HCT116 (cell line): Measurements from ENCODE around the gene NUMA1. TPM values are rescaled to one million over a fixed set of nuclear protein-coding genes. Genes with fewer than 3 reads are reported as not detected.

Source experiments
- ATAC-seq: fragments of 200-7000 bp; cut with Tn5 transposase; 2 replicates; pipeline ENCODE4 v1.9.1; 2020; ENCODE audit warnings: mild to moderate bottlenecking, moderate library complexity
- BruUV-seq: library from RNA; stranded (reverse); fragments of 400-500 nt; replicated peaks from 2 replicates; lab custom pipeline; 2021; lab: Mats Ljungman, UMichigan
- CTCF ChIA-PET: fragments of 300-600 bp; sonication (Branson Sonifier 250); formaldehyde crosslinking; loops from one replicate; lab custom pipeline; 2021; ENCODE audit warnings: antibody characterized with exemption; lab: Charles Lee
- POLR2A ChIA-PET: fragments of 300-600, 350-600 bp; sonication (Branson Sonifier 250); formaldehyde crosslinking; loops from one replicate; lab custom pipeline; 2021; ENCODE audit warnings: antibody characterized with exemption; lab: Charles Lee
- RAD21 ChIA-PET, 2 experiments: fragments of 300-600 bp; sonication (Branson Sonifier 250); formaldehyde crosslinking; loops; one replicate each; lab custom pipeline; 2023; ENCODE audit warnings: low total read pairs in 2 of 2; ENCODE audit not compliant: uncharacterized antibody in 2 of 2, unreplicated experiment in 2 of 2, low non-redundant PET in 1 of 2; lab: Charles Lee
- DNase-seq: peaks from one replicate; pipeline ENCODE4 v3.0.0-alpha.2; 2010; ENCODE audit warnings: low read depth, low spot score
- H2AFZ ChIP-seq: fragments of 200-600 bp; shearing (Covaris generic), sonication (generic); 2 replicates; pipeline ENCODE4 v1.6.1; 2017; ENCODE audit warnings: low read depth, mixed run types, mixed read lengths, antibody characterized with exemption, low read length; ENCODE audit not compliant: poor library complexity, severe bottlenecking
- H3K27ac ChIP-seq: 2 replicates; pipeline ENCODE4 v1.5.1; 2012; ENCODE audit warnings: low read depth, low read length
- H3K27me3 ChIP-seq: fragments of 200-600 bp; sonication (generic); 2 replicates; pipeline ENCODE4 v1.6.1; 2016; ENCODE audit warnings: mixed run types, low read length, mixed read lengths; ENCODE audit not compliant: insufficient read depth
- H3K36me3 ChIP-seq, 2 experiments: fragments of 200-500 bp in 1 of 2; fragments of 200-600 bp in 1 of 2; sonication (Bioruptor generic) in 1 of 2; sonication (generic) in 1 of 2; 2 replicates each; pipeline versions ENCODE4 v1.5.1 to v1.6.1; 2014 to 2016; ENCODE audit warnings: low read length in 2 of 2, inconsistent platforms in 1 of 2, mixed read lengths in 1 of 2, mixed run types in 1 of 2; ENCODE audit not compliant: insufficient read depth in 2 of 2, control insufficient read depth in 1 of 2
- H3K4me1 ChIP-seq, 2 experiments: fragments of 200-600 bp in 1 of 2; sonication (generic) in 1 of 2; 2 replicates each; pipeline versions ENCODE4 v1.5.1 to v1.6.1; 2012 to 2017; ENCODE audit warnings: low read length in 2 of 2, inconsistent platforms in 1 of 2, mild to moderate bottlenecking in 1 of 2, mixed read lengths in 1 of 2, mixed run types in 1 of 2, moderate library complexity in 1 of 2; ENCODE audit not compliant: insufficient read depth in 2 of 2, control insufficient read depth in 1 of 2
- H3K4me2 ChIP-seq: fragments of 200-600 bp; sonication (generic); 2 replicates; pipeline ENCODE4 v1.6.1; 2017; ENCODE audit warnings: mixed run types, low read length, mixed read lengths
- H3K4me3 ChIP-seq, 2 experiments: fragments of 200-600 bp in 1 of 2; sonication (generic) in 1 of 2; replicated peaks in 1 of 2; 2 replicates each; pipeline ENCODE4 v1.5.1; 2011 to 2016; ENCODE audit warnings: low read length in 2 of 2, control low read depth in 1 of 2, low read depth in 1 of 2, mild to moderate bottlenecking in 1 of 2, mixed read lengths in 1 of 2, mixed run types in 1 of 2
- H3K79me2 ChIP-seq: fragments of 200-600 bp; sonication (generic); 2 replicates; pipeline ENCODE4 v1.6.1; 2017; ENCODE audit warnings: mild to moderate bottlenecking, mixed run types, low read length, moderate library complexity, mixed read lengths; ENCODE audit not compliant: insufficient read depth
- H3K9ac ChIP-seq: fragments of 200-600 bp; sonication (generic); 2 replicates; pipeline ENCODE4 v1.6.1; 2016; ENCODE audit warnings: low read length, mixed read lengths
- H3K9me2 ChIP-seq: fragments of 200-600 bp; sonication (generic), shearing (Covaris generic); 2 replicates; pipeline ENCODE4 v1.6.1; 2017; ENCODE audit warnings: mixed run types, mild to moderate bottlenecking, moderate library complexity; ENCODE audit not compliant: insufficient read depth
- H3K9me3 ChIP-seq, 2 experiments: fragments of 200-500 bp in 1 of 2; fragments of 200-600 bp in 1 of 2; sonication (Bioruptor generic) in 1 of 2; sonication (generic) in 1 of 2; 2 replicates each; pipeline ENCODE4 v1.6.1; 2014 to 2017; ENCODE audit warnings: low read length in 2 of 2, mixed read lengths in 2 of 2, inconsistent platforms in 1 of 2, low read depth in 1 of 2, mild to moderate bottlenecking in 1 of 2, mixed run types in 1 of 2, moderate library complexity in 1 of 2; ENCODE audit not compliant: control insufficient read depth in 1 of 2, insufficient read depth in 1 of 2
- H4K20me1 ChIP-seq: fragments of 200-600 bp; sonication (generic), shearing (Covaris generic); 2 replicates; pipeline ENCODE4 v1.6.1; 2017; ENCODE audit warnings: mixed run types, mild to moderate bottlenecking, moderate library complexity; ENCODE audit not compliant: insufficient read depth
- CBX3 ChIP-seq: IDR thresholded peaks from 2 replicates; pipeline ENCODE4 v1.6.1; 2012; ENCODE audit warnings: low read depth
- CEBPB ChIP-seq: IDR thresholded peaks from 2 replicates; pipeline ENCODE4 v1.6.1; 2012; ENCODE audit warnings: low read depth
- EGR1 ChIP-seq: IDR thresholded peaks from 2 replicates; pipeline ENCODE4 v1.6.1; 2012; ENCODE audit warnings: low read depth
- ELF1 ChIP-seq: IDR thresholded peaks from 2 replicates; pipeline ENCODE4 v1.6.1; 2012; ENCODE audit warnings: low read depth, borderline replicate concordance
- EZH2 ChIP-seq: fragments of 200-600 bp; sonication (generic); IDR thresholded peaks from 2 replicates; pipeline ENCODE4 v1.6.1; 2017; ENCODE audit warnings: antibody characterized with exemption, mixed run types
- EZH2phosphoT487 ChIP-seq: fragments of 200-600 bp; IDR thresholded peaks from 2 replicates; pipeline ENCODE4 v1.6.1; 2018; ENCODE audit warnings: antibody characterized with exemption, borderline replicate concordance
- JUND ChIP-seq: IDR thresholded peaks from 2 replicates; pipeline ENCODE4 v1.6.1; 2012
- POLR2AphosphoS5 ChIP-seq: IDR thresholded peaks from 2 replicates; pipeline ENCODE4 v1.6.1; 2011; ENCODE audit warnings: mild to moderate bottlenecking, low read depth, low read length, moderate library complexity
- SIN3A ChIP-seq: IDR thresholded peaks from 2 replicates; pipeline ENCODE4 v1.6.1; 2012; ENCODE audit warnings: low read depth
- SP1 ChIP-seq: IDR thresholded peaks from 2 replicates; pipeline ENCODE4 v1.6.1; 2012; ENCODE audit warnings: low read depth
- SRF ChIP-seq: IDR thresholded peaks from 2 replicates; pipeline ENCODE4 v1.6.1; 2012; ENCODE audit warnings: low read depth
- TCF7L2 ChIP-seq: IDR thresholded peaks from 2 replicates; pipeline ENCODE4 v1.7.0; 2011; ENCODE audit warnings: borderline replicate concordance, inconsistent platforms; ENCODE audit not compliant: insufficient read depth, insufficient read length; ENCODE audit errors: extremely low read depth
- YY1 ChIP-seq: IDR thresholded peaks from 2 replicates; pipeline ENCODE4 v1.6.1; 2011; ENCODE audit warnings: low read length, low read depth, moderate library complexity, mild to moderate bottlenecking; ENCODE audit not compliant: insufficient replicate concordance; ENCODE audit errors: extremely low read depth
- ZFX ChIP-seq: fragments of 450-650 bp; IDR thresholded peaks from 2 replicates; pipeline ENCODE4 v1.6.1; 2017
- ZNF274 ChIP-seq: fragments of 200-500 bp; sonication (Bioruptor generic); IDR thresholded peaks from 2 replicates; pipeline ENCODE4 v1.6.1; 2014; ENCODE audit warnings: mild to moderate bottlenecking, low read depth, low read length, inconsistent platforms
- intact Hi-C: fragments of 100-400 bp; cut with micrococcal nuclease; formaldehyde crosslinking; loops from 2 replicates; pipeline ENCODE4 v1.10.0; 2022
- total RNA-seq: library from RNA; stranded (reverse); gene quantifications from one replicate; pipeline ENCODE4 v1.2.1, GENCODE V29; 2021; ENCODE audit not compliant: unreplicated experiment
- TF ChIP-seq, protein P1 (sequence below): IDR thresholded peaks from 2 replicates; pipeline ENCODE4 v1.6.1; 2012; ENCODE audit warnings: low read depth
- TF ChIP-seq, protein P2 (sequence below): IDR thresholded peaks from 2 replicates; pipeline ENCODE4 v1.6.1; 2012
- TF ChIP-seq, protein P3 (sequence below): IDR thresholded peaks from 2 replicates; pipeline ENCODE4 v1.6.1; 2012
- TF ChIP-seq, protein P4 (sequence below): IDR thresholded peaks from 2 replicates; pipeline ENCODE4 v1.6.1; 2011; ENCODE audit warnings: mild to moderate bottlenecking, low read length, moderate library complexity; ENCODE audit not compliant: insufficient replicate concordance; ENCODE audit errors: extremely low read depth
- TF ChIP-seq, protein P5 (sequence below), 3 experiments: fragments of 200-600 bp in 1 of 3; sonication (generic) in 1 of 3; IDR thresholded peaks in 2 of 3; conservative IDR thresholded peaks in 1 of 3; 2 replicates each; pipeline ENCODE4 v1.5.1; 2012 to 2017; ENCODE audit warnings: low read depth in 2 of 3, low read length in 2 of 3, antibody characterized with exemption in 1 of 3, borderline replicate concordance in 1 of 3, control low read depth in 1 of 3, mild to moderate bottlenecking in 1 of 3, mixed read lengths in 1 of 3, mixed run types in 1 of 3, moderate library complexity in 1 of 3; ENCODE audit not compliant: insufficient read depth in 1 of 3

Gene NUMA1
- total RNA-seq, 1 experiment from 2014 or later, result 133 TPM

DNA sequence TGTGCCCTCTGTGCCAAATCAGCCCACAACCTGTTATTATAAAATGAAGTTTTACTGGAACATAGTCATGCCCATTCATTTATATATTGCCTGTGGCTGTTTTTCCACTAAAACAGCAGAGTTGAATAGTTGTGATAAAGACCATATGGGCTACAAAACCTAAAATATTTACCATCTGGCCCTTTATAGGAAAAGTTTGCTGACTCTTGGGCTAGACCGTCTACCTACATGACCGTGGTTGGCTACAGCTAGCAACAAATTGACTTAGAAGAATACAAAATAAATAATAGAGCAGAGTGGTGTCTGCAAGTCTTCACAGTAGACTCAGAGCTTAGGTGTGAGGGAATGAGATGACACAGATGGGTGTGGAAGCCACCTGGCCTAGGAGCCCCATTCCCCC lies 92.8 kb downstream of the NUMA1 start:
- no peak overlapping the region for H3K4me3 ChIP-seq
- no peaks in the 10 kb centered on the region for H3K9me2 ChIP-seq
- RAD21 ChIA-PET, result no interaction called here
- no peaks in the 10 kb centered on the region for H3K27me3 ChIP-seq
- ATAC-seq, result no peak
- no peaks in the 10 kb centered on the region for H3K4me1 ChIP-seq
- POLR2A ChIA-PET, result no interaction called here
- no peaks in the 10 kb centered on the region; the same call in 1 of the 2 replicates for H3K79me2 ChIP-seq
- no peak for DNase-seq
- H2AFZ ChIP-seq, result no peak overlapping the region
- intact Hi-C loops, result no loop called here
- CTCF ChIA-PET, result interaction anchor here (1.2 kb wide), 1 partner anchor 10 kb away, joined by 3 read pairs; no protein-coding TSS in a partner anchor
- no peak overlapping the region for H3K9ac ChIP-seq
- no TSS peak for BruUV-seq
- peaks cover 0 to 4% of the 10 kb centered on the region in 2 experiments; a peak in 1 of 4 replicates for H3K36me3 ChIP-seq
- no peaks in the 10 kb centered on the region for H4K20me1 ChIP-seq
- no peaks in the 10 kb centered on the region for H3K9me3 ChIP-seq
- no peak overlapping the region for H3K27ac ChIP-seq
- H3K4me2 ChIP-seq, result no peak overlapping the region
- TF ChIP-seq SRF (no peak), TCF7L2 (no peak), SP1 (no peak), EZH2 (no peak), CEBPB (no peak), ELF1 (no peak), CBX3 (no peak), ZNF274 (no peak), JUND (no peak), POLR2AphosphoS5 (no peak), EGR1 (no peak), YY1 (no peak), EZH2phosphoT487 (no peak), SIN3A (no peak), ZFX (no peak)
- TF ChIP-seq, protein P1, sequence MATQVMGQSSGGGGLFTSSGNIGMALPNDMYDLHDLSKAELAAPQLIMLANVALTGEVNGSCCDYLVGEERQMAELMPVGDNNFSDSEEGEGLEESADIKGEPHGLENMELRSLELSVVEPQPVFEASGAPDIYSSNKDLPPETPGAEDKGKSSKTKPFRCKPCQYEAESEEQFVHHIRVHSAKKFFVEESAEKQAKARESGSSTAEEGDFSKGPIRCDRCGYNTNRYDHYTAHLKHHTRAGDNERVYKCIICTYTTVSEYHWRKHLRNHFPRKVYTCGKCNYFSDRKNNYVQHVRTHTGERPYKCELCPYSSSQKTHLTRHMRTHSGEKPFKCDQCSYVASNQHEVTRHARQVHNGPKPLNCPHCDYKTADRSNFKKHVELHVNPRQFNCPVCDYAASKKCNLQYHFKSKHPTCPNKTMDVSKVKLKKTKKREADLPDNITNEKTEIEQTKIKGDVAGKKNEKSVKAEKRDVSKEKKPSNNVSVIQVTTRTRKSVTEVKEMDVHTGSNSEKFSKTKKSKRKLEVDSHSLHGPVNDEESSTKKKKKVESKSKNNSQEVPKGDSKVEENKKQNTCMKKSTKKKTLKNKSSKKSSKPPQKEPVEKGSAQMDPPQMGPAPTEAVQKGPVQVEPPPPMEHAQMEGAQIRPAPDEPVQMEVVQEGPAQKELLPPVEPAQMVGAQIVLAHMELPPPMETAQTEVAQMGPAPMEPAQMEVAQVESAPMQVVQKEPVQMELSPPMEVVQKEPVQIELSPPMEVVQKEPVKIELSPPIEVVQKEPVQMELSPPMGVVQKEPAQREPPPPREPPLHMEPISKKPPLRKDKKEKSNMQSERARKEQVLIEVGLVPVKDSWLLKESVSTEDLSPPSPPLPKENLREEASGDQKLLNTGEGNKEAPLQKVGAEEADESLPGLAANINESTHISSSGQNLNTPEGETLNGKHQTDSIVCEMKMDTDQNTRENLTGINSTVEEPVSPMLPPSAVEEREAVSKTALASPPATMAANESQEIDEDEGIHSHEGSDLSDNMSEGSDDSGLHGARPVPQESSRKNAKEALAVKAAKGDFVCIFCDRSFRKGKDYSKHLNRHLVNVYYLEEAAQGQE, result no peak
- TF ChIP-seq, protein P2, sequence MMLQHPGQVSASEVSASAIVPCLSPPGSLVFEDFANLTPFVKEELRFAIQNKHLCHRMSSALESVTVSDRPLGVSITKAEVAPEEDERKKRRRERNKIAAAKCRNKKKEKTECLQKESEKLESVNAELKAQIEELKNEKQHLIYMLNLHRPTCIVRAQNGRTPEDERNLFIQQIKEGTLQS, result no peak
- TF ChIP-seq, protein P3, sequence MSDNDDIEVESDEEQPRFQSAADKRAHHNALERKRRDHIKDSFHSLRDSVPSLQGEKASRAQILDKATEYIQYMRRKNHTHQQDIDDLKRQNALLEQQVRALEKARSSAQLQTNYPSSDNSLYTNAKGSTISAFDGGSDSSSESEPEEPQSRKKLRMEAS, result no peak
- TF ChIP-seq, protein P4, sequence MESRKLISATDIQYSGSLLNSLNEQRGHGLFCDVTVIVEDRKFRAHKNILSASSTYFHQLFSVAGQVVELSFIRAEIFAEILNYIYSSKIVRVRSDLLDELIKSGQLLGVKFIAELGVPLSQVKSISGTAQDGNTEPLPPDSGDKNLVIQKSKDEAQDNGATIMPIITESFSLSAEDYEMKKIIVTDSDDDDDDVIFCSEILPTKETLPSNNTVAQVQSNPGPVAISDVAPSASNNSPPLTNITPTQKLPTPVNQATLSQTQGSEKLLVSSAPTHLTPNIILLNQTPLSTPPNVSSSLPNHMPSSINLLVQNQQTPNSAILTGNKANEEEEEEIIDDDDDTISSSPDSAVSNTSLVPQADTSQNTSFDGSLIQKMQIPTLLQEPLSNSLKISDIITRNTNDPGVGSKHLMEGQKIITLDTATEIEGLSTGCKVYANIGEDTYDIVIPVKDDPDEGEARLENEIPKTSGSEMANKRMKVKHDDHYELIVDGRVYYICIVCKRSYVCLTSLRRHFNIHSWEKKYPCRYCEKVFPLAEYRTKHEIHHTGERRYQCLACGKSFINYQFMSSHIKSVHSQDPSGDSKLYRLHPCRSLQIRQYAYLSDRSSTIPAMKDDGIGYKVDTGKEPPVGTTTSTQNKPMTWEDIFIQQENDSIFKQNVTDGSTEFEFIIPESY, result no peak
- TF ChIP-seq, protein P5, sequence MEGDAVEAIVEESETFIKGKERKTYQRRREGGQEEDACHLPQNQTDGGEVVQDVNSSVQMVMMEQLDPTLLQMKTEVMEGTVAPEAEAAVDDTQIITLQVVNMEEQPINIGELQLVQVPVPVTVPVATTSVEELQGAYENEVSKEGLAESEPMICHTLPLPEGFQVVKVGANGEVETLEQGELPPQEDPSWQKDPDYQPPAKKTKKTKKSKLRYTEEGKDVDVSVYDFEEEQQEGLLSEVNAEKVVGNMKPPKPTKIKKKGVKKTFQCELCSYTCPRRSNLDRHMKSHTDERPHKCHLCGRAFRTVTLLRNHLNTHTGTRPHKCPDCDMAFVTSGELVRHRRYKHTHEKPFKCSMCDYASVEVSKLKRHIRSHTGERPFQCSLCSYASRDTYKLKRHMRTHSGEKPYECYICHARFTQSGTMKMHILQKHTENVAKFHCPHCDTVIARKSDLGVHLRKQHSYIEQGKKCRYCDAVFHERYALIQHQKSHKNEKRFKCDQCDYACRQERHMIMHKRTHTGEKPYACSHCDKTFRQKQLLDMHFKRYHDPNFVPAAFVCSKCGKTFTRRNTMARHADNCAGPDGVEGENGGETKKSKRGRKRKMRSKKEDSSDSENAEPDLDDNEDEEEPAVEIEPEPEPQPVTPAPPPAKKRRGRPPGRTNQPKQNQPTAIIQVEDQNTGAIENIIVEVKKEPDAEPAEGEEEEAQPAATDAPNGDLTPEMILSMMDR (IDR thresholded peaks at IDR 0.05 in 2 of 3, conservative IDR thresholded peaks at IDR 0.05 in 1 of 3; ENCODE audit: borderline replicate concordance in 1 of 3, insufficient read depth in 1 of 3, low read depth in 2 of 3, low read length in 2 of 3), result no peak
